Activated T-cell treated with anti-CD3 and anti-CD28 coated beads, Interleukin-2, amount 50 U/mL, for 24 hours (primary cell): ENCODE measurements around the gene CSNK1D.
"Not testable (repeated sequence)": the region's sequence is repeated elsewhere in the genome, so short reads cannot be mapped to it uniquely, and the experiment has no call there.

Source experiments
- DNase-seq: peaks from one replicate; pipeline ENCODE4 v3.0.0-alpha.2; 2020
- H3K27ac Mint-ChIP-seq: 2 replicates; pipeline ENCODE4 v1.8.0; 2020; ENCODE audit warnings: mild to moderate bottlenecking, mixed read lengths
- H3K27me3 Mint-ChIP-seq: 2 replicates; pipeline ENCODE4 v1.8.0; 2020; ENCODE audit warnings: mixed read lengths
- H3K36me3 Mint-ChIP-seq: 2 replicates; pipeline ENCODE4 v1.8.0; 2020; ENCODE audit warnings: low read depth, mixed read lengths
- H3K4me1 Mint-ChIP-seq: 2 replicates; pipeline ENCODE4 v1.8.0; 2020; ENCODE audit warnings: low read depth, mixed read lengths
- H3K4me3 Mint-ChIP-seq: 2 replicates; pipeline ENCODE4 v1.8.0; 2020; ENCODE audit warnings: mild to moderate bottlenecking, moderate library complexity, mixed read lengths
- H3K9me3 Mint-ChIP-seq: 2 replicates; pipeline ENCODE4 v1.8.0; 2020; ENCODE audit warnings: mixed read lengths

Gene CSNK1D

GRCh38 chr17:82195675-82196672, 77.5 kb downstream of the CSNK1D start:
- no peak for DNase-seq
- H3K27me3 Mint-ChIP-seq, result no peaks in the 10 kb centered on the region
- H3K9me3 Mint-ChIP-seq, result no peaks in the 10 kb centered on the region
- H3K36me3 Mint-ChIP-seq, result peaks cover 81% of the 10 kb centered on the region
- H3K4me1 Mint-ChIP-seq, result peaks cover 30% of the 10 kb centered on the region
- H3K4me3 Mint-ChIP-seq, result no peak overlapping the region
- no peak overlapping the region for H3K27ac Mint-ChIP-seq

DNA sequence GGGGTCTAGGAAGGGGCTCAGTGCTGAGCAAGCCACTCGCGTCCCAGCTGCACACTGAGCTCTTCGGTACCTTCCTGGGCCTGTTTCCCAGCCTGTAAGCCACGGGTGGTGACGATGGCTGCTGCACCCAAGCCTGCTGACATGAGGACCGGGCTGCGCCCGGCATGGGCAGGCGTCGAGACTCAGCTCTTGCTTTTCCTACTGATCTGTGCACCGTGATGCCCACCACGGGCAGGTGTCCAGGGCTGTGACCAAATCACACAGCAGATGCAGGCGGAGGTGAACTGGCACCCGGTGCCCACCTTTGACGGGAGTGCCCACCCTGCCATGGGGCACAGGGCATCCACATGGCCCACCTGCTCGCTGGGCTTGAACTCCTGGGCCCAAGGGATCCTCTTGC, 78.7 kb downstream of the CSNK1D start:
- no peaks in the 10 kb centered on the region for H3K27me3 Mint-ChIP-seq
- no peak overlapping the region for H3K4me3 Mint-ChIP-seq
- H3K4me1 Mint-ChIP-seq, result peaks cover 19% of the 10 kb centered on the region
- no peak overlapping the region for H3K27ac Mint-ChIP-seq
- DNase-seq, result no peak
- H3K36me3 Mint-ChIP-seq, result peaks cover 79% of the 10 kb centered on the region
- H3K9me3 Mint-ChIP-seq, result no peaks in the 10 kb centered on the region

DNA sequence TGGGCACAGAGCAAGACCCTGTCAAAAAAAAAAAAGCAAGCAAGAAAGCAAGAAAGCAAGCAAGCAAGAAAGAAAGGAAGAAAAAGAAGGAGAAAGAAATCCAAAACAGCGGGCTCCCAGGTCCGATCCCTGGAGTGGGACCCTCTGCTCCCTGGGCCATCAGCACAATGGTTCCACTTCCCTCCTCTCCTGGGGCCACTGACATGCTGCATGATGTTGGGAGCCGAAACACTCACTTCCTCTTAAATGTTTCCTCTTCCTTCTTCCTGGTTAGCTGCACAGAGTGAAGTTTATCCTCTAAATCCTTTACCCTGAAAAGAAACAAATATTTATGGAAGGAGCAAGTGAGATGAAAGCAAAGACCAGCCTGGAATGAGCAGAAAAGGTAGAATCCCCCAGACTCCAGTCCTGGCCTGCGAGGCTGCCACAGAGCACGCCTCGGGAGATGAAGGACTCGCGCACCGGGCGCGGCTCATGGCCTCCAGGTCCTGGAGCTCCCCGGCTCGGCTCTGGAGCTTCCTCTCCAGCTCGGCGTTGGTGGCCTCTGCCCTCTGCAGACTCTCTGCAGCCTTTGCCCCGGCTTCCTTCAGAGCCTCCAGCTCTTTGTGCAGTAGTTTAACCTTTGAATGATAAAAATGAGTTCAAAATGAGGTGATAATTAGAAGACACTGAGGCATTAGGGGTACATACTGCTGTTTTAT, 79.8 kb downstream of the CSNK1D start:
- H3K27me3 Mint-ChIP-seq, result no peaks in the 10 kb centered on the region
- H3K27ac Mint-ChIP-seq, result no peak overlapping the region
- no peak overlapping the region for H3K4me3 Mint-ChIP-seq
- no peak for DNase-seq
- H3K9me3 Mint-ChIP-seq, result no peaks in the 10 kb centered on the region
- H3K36me3 Mint-ChIP-seq, result peaks cover 78% of the 10 kb centered on the region
- peaks cover 12% of the 10 kb centered on the region for H3K4me1 Mint-ChIP-seq

GRCh38 chr17:82193050-82193449, 80.5 kb downstream of the CSNK1D start:
- not testable (repeated sequence) for H3K4me1 Mint-ChIP-seq, DNase-seq, H3K4me3 Mint-ChIP-seq, H3K27ac Mint-ChIP-seq, H3K9me3 Mint-ChIP-seq, H3K27me3 Mint-ChIP-seq
- H3K36me3 Mint-ChIP-seq, result peaks cover 79% of the 10 kb centered on the region
